ENCODE measurements around the gene ITCH. TPM values are rescaled to one million over a fixed set of nuclear protein-coding genes. Genes with fewer than 3 reads are reported as not detected.

The ITCH gene
- total RNA-seq, 1 experiment from 2014 or later, result 63.9 TPM

GRCh38 chr20:34427331-34427730, 64.3 kb downstream of the ITCH start:
- no peak overlapping the region for H3K4me3 ChIP-seq (ENCODE audit: low read depth in 2 of 2, low read length in 2 of 2)
- POLR2A ChIA-PET, result no interaction called here
- intact Hi-C loops (cut with micrococcal nuclease; ENCODE audit: unreplicated experiment), result no loop called here

DNA sequence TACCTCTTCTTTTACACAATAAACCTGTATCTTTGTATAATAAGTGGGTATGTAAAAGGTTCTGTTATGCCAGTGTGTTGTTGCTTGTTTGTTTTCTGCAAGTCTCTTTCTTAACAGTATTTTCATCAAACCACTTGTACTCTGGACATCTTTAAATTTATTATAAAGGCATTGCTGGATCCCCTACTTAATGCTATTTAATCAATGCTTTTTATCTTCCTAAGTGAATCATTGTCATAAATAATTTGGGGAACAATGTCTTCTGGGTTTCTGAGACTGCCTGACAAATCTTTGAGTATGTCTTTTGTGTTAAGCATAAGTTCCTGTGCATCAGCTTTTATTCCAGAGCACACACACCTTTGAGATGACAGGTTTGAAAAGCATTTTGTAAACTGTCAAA, 64.7 kb downstream of the ITCH start:
- Histone ChIP-seq H3K4me3 (ENCODE audit: low read depth in 2 of 2, low read length in 2 of 2) (no peak overlapping the region), H3K4me1 (ENCODE audit: control insufficient read depth, insufficient read depth, low read length) (no peaks in the 10 kb centered on the region), H3K27ac (ENCODE audit: low read length) (no peak overlapping the region), H3K36me3 (ENCODE audit: control insufficient read depth, insufficient read depth, low read length) (peaks cover 19% of the 10 kb centered on the region; the same call in 1 of the 2 replicates), H3K27me3 (ENCODE audit: control insufficient read depth, insufficient read depth, low read length) (no peaks in the 10 kb centered on the region), H3K9me3 (ENCODE audit: control insufficient read depth, insufficient read depth, low read depth, low read length) (no peaks in the 10 kb centered on the region)
- TF ChIP-seq, protein P1, sequence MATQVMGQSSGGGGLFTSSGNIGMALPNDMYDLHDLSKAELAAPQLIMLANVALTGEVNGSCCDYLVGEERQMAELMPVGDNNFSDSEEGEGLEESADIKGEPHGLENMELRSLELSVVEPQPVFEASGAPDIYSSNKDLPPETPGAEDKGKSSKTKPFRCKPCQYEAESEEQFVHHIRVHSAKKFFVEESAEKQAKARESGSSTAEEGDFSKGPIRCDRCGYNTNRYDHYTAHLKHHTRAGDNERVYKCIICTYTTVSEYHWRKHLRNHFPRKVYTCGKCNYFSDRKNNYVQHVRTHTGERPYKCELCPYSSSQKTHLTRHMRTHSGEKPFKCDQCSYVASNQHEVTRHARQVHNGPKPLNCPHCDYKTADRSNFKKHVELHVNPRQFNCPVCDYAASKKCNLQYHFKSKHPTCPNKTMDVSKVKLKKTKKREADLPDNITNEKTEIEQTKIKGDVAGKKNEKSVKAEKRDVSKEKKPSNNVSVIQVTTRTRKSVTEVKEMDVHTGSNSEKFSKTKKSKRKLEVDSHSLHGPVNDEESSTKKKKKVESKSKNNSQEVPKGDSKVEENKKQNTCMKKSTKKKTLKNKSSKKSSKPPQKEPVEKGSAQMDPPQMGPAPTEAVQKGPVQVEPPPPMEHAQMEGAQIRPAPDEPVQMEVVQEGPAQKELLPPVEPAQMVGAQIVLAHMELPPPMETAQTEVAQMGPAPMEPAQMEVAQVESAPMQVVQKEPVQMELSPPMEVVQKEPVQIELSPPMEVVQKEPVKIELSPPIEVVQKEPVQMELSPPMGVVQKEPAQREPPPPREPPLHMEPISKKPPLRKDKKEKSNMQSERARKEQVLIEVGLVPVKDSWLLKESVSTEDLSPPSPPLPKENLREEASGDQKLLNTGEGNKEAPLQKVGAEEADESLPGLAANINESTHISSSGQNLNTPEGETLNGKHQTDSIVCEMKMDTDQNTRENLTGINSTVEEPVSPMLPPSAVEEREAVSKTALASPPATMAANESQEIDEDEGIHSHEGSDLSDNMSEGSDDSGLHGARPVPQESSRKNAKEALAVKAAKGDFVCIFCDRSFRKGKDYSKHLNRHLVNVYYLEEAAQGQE (IDR thresholded peaks at IDR 0.05; ENCODE audit: insufficient read depth in 1 of 2, low read depth in 2 of 2, low read length in 1 of 2), result no peak
- TF ChIP-seq POLR2AphosphoS5 (IDR thresholded peaks at IDR 0.05; ENCODE audit: low read depth, low read length), result no peak
- no peak for TF ChIP-seq TCF7L2 (IDR thresholded peaks at IDR 0.05; ENCODE audit: low read depth, low read length)
- TF ChIP-seq SIN3A (IDR thresholded peaks at IDR 0.05; ENCODE audit: borderline replicate concordance, insufficient read depth, low read depth, low read length), result no peak
- TF ChIP-seq CTCF (IDR thresholded peaks at IDR 0.05), result no peak
- intact Hi-C loops (cut with micrococcal nuclease; ENCODE audit: unreplicated experiment), result no loop called here
- ChIA-PET POLR2A (interaction anchor here (0.5 kb wide), 1 partner anchor 71 kb away, joined by 6 read pairs; no protein-coding TSS in a partner anchor), CTCF (no interaction called here)
- DNase-seq (ENCODE audit: low read depth, low spot score), result no peak
- in situ Hi-C loops (cut with HindIII; ENCODE audit: low pct_unique_long_range_greater_than_20kb, low sequenced_read_pairs), result no loop called here
- BruUV-seq (replicated peaks), result no TSS peak
- no peak for ATAC-seq

More at GRCh38 chr20:34427331-34427730, 64.3 kb downstream of the ITCH start:
- in situ Hi-C loops (cut with HindIII; ENCODE audit: low pct_unique_long_range_greater_than_20kb, low sequenced_read_pairs), result no loop called here
- BruUV-seq (replicated peaks), result no TSS peak
- no peak for ATAC-seq
- no peaks in the 10 kb centered on the region for H3K9me3 ChIP-seq (ENCODE audit: control insufficient read depth, insufficient read depth, low read depth, low read length)
- no peaks in the 10 kb centered on the region for H3K27me3 ChIP-seq (ENCODE audit: control insufficient read depth, insufficient read depth, low read length)
- TF ChIP-seq POLR2AphosphoS5 (IDR thresholded peaks at IDR 0.05; ENCODE audit: low read depth, low read length) (no peak), SIN3A (IDR thresholded peaks at IDR 0.05; ENCODE audit: borderline replicate concordance, insufficient read depth, low read depth, low read length) (no peak), CTCF (IDR thresholded peaks at IDR 0.05) (no peak), TCF7L2 (IDR thresholded peaks at IDR 0.05; ENCODE audit: low read depth, low read length) (no peak)
- TF ChIP-seq, protein P1 (IDR thresholded peaks at IDR 0.05; ENCODE audit: insufficient read depth in 1 of 2, low read depth in 2 of 2, low read length in 1 of 2), result no peak
- no peak for DNase-seq (ENCODE audit: low read depth, low spot score)
- peaks cover 19% of the 10 kb centered on the region; the same call in 1 of the 2 replicates for H3K36me3 ChIP-seq (ENCODE audit: control insufficient read depth, insufficient read depth, low read length)
- H3K27ac ChIP-seq (ENCODE audit: low read length), result no peak overlapping the region
- CTCF ChIA-PET, result no interaction called here
- H3K4me1 ChIP-seq (ENCODE audit: control insufficient read depth, insufficient read depth, low read length), result no peaks in the 10 kb centered on the region
